OCI-LY3 (cell line): Measurements from ENCODE around the gene CATSPER3.

Experiments used
- H2AFZ ChIP-seq: fragments of 200-600, 300-600 bp; shearing (Covaris generic); 2 replicates; pipeline ENCODE4 v1.6.0; 2014; ENCODE audit warnings: antibody characterized with exemption, low read depth, low read length
- H3K27ac ChIP-seq: fragments of 200-600, 300-600 bp; sonication (generic); 2 replicates; pipeline ENCODE4 v1.5.1; 2014; ENCODE audit warnings: mild to moderate bottlenecking, low read length, moderate library complexity, mixed read lengths
- H3K27me3 ChIP-seq: fragments of 200-600, 300-600 bp; sonication (generic); 2 replicates; pipeline ENCODE4 v1.6.1; 2014; ENCODE audit warnings: low read depth, low read length, mixed read lengths
- H3K36me3 ChIP-seq: fragments of 200-600, 300-600 bp; sonication (generic); replicated peaks from 2 replicates; pipeline ENCODE3; 2014; ENCODE audit warnings: low read depth, low read length, mixed read lengths
- H3K4me1 ChIP-seq: fragments of 300-600, 200-600 bp; sonication (generic); 2 replicates; pipeline ENCODE4 v1.6.1; 2014; ENCODE audit warnings: low read length, mixed read lengths
- H3K4me2 ChIP-seq: fragments of 200-600, 300-600 bp; sonication (generic); 2 replicates; pipeline ENCODE4 v1.6.1; 2014; ENCODE audit warnings: low read length, mixed read lengths
- H3K4me3 ChIP-seq: fragments of 300-600, 200-600 bp; sonication (generic); 2 replicates; pipeline ENCODE4 v1.5.1; 2014; ENCODE audit warnings: antibody characterized with exemption, mild to moderate bottlenecking, low read length, moderate library complexity
- H3K79me2 ChIP-seq: fragments of 300-600, 200-600 bp; shearing (Covaris generic); 2 replicates; pipeline ENCODE4 v1.6.1; 2014; ENCODE audit warnings: mild to moderate bottlenecking, low read length, mixed read lengths
- H3K9ac ChIP-seq: fragments of 300-600, 200-600 bp; shearing (Covaris generic); 2 replicates; pipeline ENCODE4 v1.6.0; 2014; ENCODE audit warnings: mild to moderate bottlenecking, low read length, moderate library complexity
- H3K9me3 ChIP-seq: fragments of 200-600, 300-600 bp; shearing (Covaris generic); 2 replicates; pipeline ENCODE4 v1.6.1; 2014; ENCODE audit warnings: low read length, mixed read lengths; ENCODE audit not compliant: insufficient read depth
- H4K20me1 ChIP-seq: fragments of 200-600, 300-600 bp; sonication (generic); 2 replicates; pipeline ENCODE4 v1.6.1; 2016; ENCODE audit warnings: low read length, mixed read lengths; ENCODE audit not compliant: insufficient read depth
- EZH2phosphoT487 ChIP-seq: fragments of 200-600 bp; shearing (Covaris generic); IDR thresholded peaks from 2 replicates; pipeline ENCODE4 v1.6.1; 2018; ENCODE audit warnings: antibody characterized with exemption, mixed run types, low read depth
- TF ChIP-seq, protein P1 (sequence below): fragments of 200-600, 300-600 bp; sonication (generic); IDR thresholded peaks from 2 replicates; pipeline ENCODE4 v1.5.1; 2014; ENCODE audit warnings: antibody characterized with exemption, low read length, low read depth

Gene CATSPER3

DNA sequence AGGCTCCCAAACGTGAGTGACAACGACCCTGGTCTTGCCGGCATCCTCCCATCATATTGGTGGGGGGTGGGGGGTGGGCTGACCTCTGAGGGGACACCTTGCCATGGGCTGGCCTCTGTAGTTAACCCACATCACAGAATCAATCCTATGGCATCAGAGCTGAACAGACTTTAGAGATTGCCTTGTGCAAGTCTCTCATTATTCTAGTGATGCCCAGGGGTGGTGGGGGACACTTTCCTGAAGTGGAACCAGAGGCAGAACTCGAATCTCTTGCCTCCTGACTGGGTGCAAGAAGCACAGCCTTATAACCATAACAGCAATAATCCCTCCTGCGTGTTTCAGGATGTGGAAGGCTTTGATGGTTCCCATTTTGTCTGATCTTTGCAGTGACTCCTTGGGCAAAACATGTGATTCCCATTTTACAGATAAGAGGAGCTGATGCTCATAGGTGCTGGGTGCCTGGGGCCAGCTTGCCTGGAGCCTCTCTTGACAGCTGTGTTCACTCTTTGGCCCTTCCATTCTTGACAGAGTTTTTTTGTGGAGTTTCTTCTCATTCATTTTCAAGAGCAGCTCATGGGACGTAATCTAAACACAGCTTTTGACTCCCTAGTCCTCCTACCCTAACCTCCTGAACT lies 84.9 kb downstream of the CATSPER3 start:
- Histone ChIP-seq H3K4me2 (peak overlapping the region; percentile 95), H3K79me2 (no peaks in the 10 kb centered on the region), H3K9ac (peak overlapping the region; percentile 50; the same call in 1 of the 2 replicates), H3K36me3 (no peaks in the 10 kb centered on the region), H3K27me3 (no peaks in the 10 kb centered on the region), H3K9me3 (no peaks in the 10 kb centered on the region), H4K20me1 (no peaks in the 10 kb centered on the region), H3K27ac (peak overlapping the region; percentile 39; the same call in 1 of the 2 replicates), H3K4me3 (peak overlapping the region; percentile 72), H2AFZ (peak overlapping the region; percentile 41; the same call in 1 of the 2 replicates), H3K4me1 (peaks cover 27% of the 10 kb centered on the region)
- TF ChIP-seq, protein P1, sequence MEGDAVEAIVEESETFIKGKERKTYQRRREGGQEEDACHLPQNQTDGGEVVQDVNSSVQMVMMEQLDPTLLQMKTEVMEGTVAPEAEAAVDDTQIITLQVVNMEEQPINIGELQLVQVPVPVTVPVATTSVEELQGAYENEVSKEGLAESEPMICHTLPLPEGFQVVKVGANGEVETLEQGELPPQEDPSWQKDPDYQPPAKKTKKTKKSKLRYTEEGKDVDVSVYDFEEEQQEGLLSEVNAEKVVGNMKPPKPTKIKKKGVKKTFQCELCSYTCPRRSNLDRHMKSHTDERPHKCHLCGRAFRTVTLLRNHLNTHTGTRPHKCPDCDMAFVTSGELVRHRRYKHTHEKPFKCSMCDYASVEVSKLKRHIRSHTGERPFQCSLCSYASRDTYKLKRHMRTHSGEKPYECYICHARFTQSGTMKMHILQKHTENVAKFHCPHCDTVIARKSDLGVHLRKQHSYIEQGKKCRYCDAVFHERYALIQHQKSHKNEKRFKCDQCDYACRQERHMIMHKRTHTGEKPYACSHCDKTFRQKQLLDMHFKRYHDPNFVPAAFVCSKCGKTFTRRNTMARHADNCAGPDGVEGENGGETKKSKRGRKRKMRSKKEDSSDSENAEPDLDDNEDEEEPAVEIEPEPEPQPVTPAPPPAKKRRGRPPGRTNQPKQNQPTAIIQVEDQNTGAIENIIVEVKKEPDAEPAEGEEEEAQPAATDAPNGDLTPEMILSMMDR: no peak
- no peak for TF ChIP-seq EZH2phosphoT487

DNA sequence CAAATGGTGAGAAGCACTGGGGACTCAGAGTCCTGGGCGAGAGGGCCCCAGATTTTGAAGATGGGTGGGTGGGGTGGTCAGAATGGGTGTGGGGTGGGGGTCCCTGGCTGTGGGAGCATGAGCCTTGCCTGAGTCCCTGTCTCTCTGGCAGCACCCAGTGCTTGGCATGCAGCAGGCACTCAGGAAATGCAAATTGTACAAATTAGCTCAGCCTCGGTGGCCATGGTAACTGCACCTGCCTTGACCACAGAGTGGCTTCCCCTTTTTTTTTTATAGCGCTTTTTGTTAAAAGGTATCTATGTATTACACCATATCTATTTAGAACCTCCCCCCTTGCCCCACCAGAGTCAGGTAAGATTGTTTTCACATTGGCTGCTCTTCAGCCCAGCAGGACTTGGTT lies 85.6 kb downstream of the CATSPER3 start:
- Histone ChIP-seq H4K20me1 (no peaks in the 10 kb centered on the region), H3K9ac (peak overlapping the region; percentile 50), H3K27ac (peak overlapping the region; percentile 47), H3K79me2 (no peaks in the 10 kb centered on the region), H3K4me1 (peaks cover 27% of the 10 kb centered on the region), H3K36me3 (no peaks in the 10 kb centered on the region), H2AFZ (peak overlapping the region; percentile 58; the same call in 1 of the 2 replicates), H3K4me2 (peak overlapping the region; percentile 95), H3K4me3 (peak overlapping the region; percentile 72), H3K27me3 (no peaks in the 10 kb centered on the region), H3K9me3 (no peaks in the 10 kb centered on the region)
- TF ChIP-seq, protein P1: no peak
- no peak for TF ChIP-seq EZH2phosphoT487

- Histone ChIP-seq H3K9me3 (no peaks in the 10 kb centered on the region), H3K9ac (peak overlapping the region; percentile 35; the same call in 1 of the 2 replicates), H4K20me1 (no peaks in the 10 kb centered on the region), H3K27me3 (no peaks in the 10 kb centered on the region), H3K27ac (peak overlapping the region; percentile 47; the same call in 1 of the 2 replicates), H2AFZ (no peak overlapping the region), H3K79me2 (no peaks in the 10 kb centered on the region), H3K4me1 (peaks cover 27% of the 10 kb centered on the region), H3K36me3 (no peaks in the 10 kb centered on the region), H3K4me3 (no peak overlapping the region; the same call in 1 of the 2 replicates), H3K4me2 (peak overlapping the region; percentile 95)
- no peak for TF ChIP-seq EZH2phosphoT487
- TF ChIP-seq, protein P1: no peak
Measured at GRCh38 chr5:135053989-135054388, 86.3 kb downstream of the CATSPER3 start.

DNA sequence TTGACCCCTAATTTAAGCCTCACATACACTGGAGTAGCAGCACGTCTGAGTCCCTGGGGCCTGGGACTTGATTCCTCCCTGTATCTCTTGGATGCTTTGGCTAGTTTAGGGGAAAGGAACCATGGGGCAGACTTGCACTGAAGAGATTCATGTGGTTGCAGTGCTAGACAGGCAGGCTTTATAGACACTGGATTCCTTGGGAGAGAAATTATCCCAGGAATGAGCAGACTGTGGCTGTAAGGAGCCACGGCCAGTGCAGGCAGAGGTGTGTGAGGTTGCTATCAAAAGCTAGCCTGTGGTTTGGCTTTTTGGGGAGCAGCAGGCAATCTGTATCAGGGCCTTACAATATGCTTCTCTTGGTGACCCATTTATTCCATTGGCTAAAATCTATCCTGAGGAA lies 86.8 kb downstream of the CATSPER3 start:
- Histone ChIP-seq H3K9me3 (no peaks in the 10 kb centered on the region), H3K79me2 (no peaks in the 10 kb centered on the region), H3K4me1 (peaks cover 25% of the 10 kb centered on the region), H3K27me3 (no peaks in the 10 kb centered on the region), H2AFZ (no peak overlapping the region), H3K9ac (no peak overlapping the region), H4K20me1 (no peaks in the 10 kb centered on the region), H3K4me3 (no peak overlapping the region), H3K27ac (no peak overlapping the region), H3K4me2 (no peak overlapping the region), H3K36me3 (no peaks in the 10 kb centered on the region)
- TF ChIP-seq, protein P1: no peak
- no peak for TF ChIP-seq EZH2phosphoT487
